Stimulated activated CD4-positive, alpha-beta T cell treated with anti-CD3 and anti-CD28 coated beads, TNF-alpha, amount 100 ng/mL, for 4 hours (primary cell): ENCODE data around the gene CPA3.

Experiments
- DNase-seq, 3 experiments: peaks; one replicate each; pipeline ENCODE4 v3.0.0-alpha.2; 2020; ENCODE audit warnings: low read depth in 3 of 3

The CPA3 gene

DNA sequence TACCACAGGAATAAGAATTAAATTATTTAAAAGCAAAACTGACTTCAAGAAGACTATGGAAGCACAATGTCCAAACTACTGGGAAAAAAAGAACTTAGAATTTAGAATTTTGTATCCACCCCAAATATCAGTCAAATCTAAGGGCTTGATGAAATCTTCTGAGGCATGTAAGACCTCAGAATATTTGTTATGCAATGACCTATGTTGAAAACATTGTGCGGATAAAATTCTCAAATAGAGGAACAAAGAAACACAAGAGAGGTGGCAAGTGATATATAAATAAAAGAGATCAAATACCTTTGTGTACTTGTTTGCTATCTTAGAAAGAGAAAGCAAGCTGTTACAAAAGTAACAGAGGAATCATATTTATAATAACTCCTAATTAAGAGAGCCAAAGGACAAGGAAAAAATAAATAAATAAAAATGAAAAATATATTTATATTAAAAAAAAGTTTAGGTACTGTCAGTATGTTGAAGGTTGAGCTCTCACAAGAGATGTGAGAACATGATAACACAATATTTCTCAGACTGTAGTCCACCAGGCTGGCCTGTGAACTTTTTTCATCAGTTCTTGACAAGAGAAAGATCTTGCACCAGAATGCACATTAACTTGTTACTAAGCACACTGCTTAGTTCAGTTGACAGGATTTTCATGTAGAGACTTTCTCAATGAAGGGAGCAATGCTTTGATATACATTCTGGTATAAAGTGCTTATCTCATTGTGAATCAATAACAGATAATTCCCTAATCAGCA lies 50.0 kb downstream of the CPA3 start:
- no peak for DNase-seq

- no peak for DNase-seq
Measured at GRCh38 chr3:148916132-148916531, 51.0 kb downstream of the CPA3 start.

GRCh38 chr3:148922467-148922866 lies 57.4 kb downstream of the CPA3 start:
- no peak for DNase-seq

GRCh38 chr3:148923592-148923991 lies 58.5 kb downstream of the CPA3 start:
- no peak for DNase-seq

- no peak for DNase-seq
Measured at GRCh38 chr3:148924562-148924961, 59.5 kb downstream of the CPA3 start.

DNA sequence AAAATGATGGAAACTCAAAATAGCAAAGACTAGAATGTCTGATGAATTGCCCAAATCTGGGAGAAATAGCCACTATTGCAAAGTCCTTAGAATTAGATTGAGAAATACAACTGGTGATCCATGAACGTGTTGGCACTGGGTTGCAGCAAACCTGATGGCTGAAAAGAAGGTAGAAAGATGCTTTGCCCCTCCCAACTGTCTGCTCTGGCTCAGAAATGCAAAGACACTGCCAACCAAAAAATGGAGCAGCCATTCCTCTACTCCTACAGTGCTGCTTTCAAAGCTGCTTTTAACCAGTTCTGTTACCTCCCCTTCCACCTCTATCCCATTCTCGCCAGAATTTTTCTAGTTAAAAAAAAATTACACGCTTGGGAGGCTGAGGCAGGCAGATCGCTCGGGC lies 60.7 kb downstream of the CPA3 start:
- DNase-seq = no peak

- DNase-seq = no peak
Measured at GRCh38 chr3:148930752-148931151, 65.7 kb downstream of the CPA3 start.

DNA sequence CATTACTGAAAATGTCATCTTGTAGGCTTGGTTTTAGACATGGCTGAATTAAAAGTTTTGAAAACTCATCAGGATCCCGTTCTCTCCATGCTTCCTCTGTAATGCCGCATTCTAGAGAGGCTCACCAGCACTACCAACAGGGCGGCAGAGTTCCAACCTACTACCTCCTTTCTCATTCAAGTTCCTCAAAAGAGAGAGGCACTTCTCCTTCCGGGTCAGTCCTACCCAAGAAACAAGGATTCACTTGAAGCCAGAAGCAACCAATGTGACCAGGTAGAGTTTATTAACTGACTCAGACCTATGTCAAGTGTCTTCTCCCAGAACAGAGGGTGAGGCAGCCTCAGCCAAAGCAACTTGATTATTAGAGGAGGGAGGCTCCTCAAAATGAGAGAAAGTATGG lies 66.5 kb downstream of the CPA3 start:
- no peak for DNase-seq

DNA sequence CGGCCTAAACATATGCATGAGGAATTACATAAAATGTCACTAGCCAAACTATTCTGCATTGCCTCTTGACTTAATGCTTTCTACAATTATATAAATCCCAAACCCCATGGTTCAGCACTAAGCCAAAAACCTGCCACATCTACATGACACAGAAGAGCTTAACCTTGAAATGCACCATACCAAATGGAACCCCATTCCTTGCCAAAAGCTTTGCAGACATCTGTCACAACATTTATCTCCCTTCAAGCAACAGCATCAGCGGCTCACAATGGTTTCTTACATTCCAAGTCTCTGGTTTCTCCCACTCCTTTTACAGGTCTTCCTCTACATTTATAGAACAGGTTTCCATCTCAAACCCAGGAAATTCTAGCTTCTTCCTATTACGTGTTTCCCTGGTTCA lies 67.9 kb downstream of the CPA3 start:
- DNase-seq = no peak

- DNase-seq = no peak
Measured at GRCh38 chr3:148937467-148938255, 72.6 kb downstream of the CPA3 start.

- DNase-seq = no peak
Measured at GRCh38 chr3:148938306-148938705, 73.2 kb downstream of the CPA3 start.

DNA sequence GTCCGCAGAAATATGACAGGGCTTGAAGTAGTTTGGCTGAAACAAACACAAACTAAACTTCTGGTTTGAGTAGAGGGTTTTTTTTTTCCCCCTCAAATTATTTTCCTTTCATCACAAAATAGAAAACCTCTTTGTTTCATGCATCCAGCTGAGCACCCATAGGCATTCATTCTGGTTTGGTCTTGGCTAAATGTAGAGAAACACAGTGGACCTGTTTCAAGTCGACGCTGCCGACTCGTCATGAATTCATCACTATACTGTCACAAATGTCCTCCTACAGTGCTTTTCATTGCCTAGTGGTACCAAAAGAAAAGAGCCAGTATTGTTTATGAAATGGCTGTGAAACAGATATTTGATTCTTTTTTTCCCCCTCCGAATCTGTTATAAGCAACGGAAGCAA lies 73.8 kb downstream of the CPA3 start:
- DNase-seq = no peak

DNA sequence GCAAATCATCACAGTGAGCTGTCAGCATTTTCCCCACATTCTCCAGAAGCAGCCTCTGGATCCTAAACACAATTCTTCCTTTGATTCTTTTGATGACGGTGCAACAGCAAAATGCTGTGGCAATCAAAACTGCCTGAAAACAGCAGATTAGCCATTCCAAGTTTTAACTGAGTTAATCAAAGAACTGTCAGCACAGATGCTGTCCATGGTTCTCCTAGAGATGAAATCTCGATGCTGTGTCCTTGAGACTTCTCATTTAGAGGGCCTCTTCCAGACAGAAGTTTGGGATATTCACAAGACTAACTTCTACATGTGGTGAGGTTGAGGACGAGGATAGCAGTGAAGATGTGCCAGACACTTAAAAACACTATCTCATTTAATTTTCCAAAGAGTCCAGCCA lies 75.9 kb downstream of the CPA3 start:
- no peak for DNase-seq

GRCh38 chr3:148943506-148944205 lies 78.6 kb downstream of the CPA3 start:
- DNase-seq = no peak

GRCh38 chr3:148945116-148945515 lies 80.0 kb downstream of the CPA3 start:
- no peak for DNase-seq
